Fibroblast of skin of left biceps (primary cell): Measurements from ENCODE around the gene CEP164.
A peak's percentile ranks its signal among the peaks of the same experiment; 100 is the strongest.

Experiments
- DNase-seq, 2 experiments: peaks; one replicate each; pipeline ENCODE4 v3.0.0-alpha.2; 2013; ENCODE audit warnings: low read depth in 2 of 2

Gene CEP164

GRCh38 chr11:117327567-117328374, at the start of gene CEP164:
Gene CEP164, plus strand, starts transcription at chr11:117327854. Its CDS starts 10,733 bp downstream, at chr11:117338587.
- peak; percentile 89 for DNase-seq

DNA sequence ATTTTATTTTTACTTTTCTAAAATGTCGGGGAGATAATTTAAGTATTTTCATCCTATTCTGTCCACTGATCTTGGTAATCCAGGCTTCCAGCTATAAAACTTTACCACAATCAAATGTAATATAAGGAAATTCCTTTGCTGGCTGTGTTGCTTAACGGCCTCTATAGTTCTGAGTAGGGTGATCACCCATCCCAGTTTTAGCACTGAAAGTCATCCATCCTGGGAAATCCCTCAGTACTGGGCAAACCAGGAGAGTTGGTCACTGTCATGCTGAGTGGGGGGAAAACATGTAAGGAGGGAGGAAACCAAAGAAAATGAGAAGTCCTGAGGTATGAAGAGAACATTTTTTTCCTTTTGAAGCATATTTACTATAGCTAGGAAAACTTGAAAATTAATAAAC, 49.3 kb upstream of the CEP164 start:
- no peak for DNase-seq

GRCh38 chr11:117279711-117280376, 47.8 kb upstream of the CEP164 start:
- no peak for DNase-seq

DNA sequence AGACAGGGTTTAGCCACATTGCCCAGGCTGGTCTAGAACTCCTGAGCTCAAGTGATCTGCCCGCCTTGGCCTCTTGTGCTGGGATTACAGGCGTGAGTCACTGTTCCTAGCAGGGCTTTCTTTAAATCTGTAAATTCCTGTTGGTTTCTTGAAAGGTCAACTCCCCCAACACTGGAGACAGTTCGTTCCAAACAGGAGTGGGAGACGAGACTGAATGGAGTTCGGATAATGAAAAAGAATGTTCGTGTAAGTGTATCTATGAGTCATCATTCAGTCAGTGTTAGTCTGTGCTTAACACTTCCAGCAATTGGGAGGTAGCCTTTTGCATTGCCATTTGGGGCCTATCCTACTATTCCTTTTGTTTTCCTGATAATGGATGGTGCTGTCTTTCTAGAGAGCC, 46.5 kb upstream of the CEP164 start:
- DNase-seq = peak; percentile 97

- no peak for DNase-seq
These were observed 45.8 kb upstream of the CEP164 start for GRCh38 chr11:117281869-117282268.

DNA sequence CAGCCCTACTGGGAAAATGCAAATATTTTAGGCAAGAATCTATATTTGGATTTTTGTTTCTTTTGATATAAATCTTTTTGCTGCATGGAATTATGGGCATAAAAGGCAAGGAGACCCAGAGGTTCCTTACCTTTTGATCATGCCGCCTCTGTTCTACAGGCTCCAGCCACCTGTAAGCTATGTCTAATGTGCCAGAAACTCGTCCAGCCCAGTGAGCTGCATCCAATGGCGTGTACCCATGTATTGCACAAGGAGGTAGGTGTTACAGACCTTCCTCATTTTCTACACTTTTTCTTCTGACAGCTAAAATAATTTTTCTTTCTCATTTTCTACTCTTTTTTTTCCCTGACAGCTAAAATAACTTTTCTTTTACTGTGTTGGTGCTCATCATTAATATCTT, 44.7 kb upstream of the CEP164 start:
- no peak for DNase-seq

- no peak for DNase-seq
These were observed 43.6 kb upstream of the CEP164 start for GRCh38 chr11:117284053-117284452.

DNA sequence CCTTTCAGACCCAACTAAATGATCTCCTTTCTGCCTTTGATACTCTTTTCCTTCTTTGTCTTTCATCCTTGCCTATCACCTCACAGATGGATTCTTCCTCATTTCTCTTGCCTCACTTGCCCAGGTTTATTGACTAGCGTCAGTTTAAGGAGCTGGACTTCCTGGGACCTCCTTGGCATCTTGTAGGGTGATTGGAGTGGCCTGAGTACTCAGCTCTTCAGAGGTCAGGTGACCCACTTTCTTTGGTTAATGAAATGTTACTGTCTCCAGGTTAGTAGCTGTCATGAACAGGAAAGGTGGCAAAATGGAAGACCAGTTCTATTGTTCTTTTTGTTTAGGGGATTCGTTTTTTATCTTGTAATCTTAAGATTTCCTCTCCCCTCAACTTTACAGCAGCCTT, 41.1 kb upstream of the CEP164 start:
- DNase-seq = no peak

DNA sequence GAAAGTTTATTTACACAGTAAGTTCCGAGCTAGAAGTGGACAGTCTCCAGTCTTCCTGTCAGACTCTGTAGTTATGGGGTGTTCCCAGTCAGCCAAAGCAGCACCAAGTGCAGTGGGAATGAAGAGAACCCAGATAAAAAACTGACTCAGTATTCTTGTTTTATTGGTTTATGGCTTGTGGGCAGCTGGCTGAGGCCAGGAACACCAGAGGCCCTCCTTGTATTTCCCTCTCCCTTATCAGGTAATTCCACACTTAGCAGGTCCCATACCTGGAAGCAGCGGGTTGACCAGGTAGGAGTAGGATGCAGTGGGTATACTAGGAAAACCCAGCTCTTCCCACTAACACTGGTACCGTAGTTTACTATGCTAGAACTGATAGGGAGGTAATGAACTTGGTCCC, 40.0 kb upstream of the CEP164 start:
- no peak for DNase-seq

GRCh38 chr11:117289795-117290194, 37.9 kb upstream of the CEP164 start:
- DNase-seq = no peak

GRCh38 chr11:117290809-117291396, 36.8 kb upstream of the CEP164 start, which contains the start of gene BACE1-AS:
Gene BACE1-AS, plus strand, starts transcription at chr11:117291346.
- DNase-seq = no peak

DNA sequence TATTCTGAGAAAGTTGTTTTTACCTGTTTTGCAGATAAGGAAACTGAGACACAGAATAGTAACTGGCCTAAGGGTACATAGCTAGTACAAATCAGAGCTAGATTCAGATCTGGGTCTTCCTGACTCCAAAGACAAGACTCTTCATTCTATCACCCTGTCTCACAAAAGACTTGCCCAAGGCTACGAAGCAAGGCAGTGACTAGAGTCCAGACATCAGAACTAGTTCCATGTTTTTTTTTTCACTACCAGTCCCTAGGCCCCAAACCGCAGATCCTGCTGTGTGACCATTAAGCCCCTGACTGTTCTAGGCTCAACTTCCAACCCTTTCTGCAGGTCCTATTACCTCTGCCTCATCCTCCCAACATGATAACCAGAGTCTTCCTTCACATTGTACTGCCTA, 35.0 kb upstream of the CEP164 start:
- no peak for DNase-seq

GRCh38 chr11:117295438-117296137, 32.1 kb upstream of the CEP164 start:
- DNase-seq = no peak

GRCh38 chr11:117296881-117297280, 30.8 kb upstream of the CEP164 start:
- DNase-seq = no peak

GRCh38 chr11:117298195-117298594, 29.5 kb upstream of the CEP164 start:
- no peak for DNase-seq

DNA sequence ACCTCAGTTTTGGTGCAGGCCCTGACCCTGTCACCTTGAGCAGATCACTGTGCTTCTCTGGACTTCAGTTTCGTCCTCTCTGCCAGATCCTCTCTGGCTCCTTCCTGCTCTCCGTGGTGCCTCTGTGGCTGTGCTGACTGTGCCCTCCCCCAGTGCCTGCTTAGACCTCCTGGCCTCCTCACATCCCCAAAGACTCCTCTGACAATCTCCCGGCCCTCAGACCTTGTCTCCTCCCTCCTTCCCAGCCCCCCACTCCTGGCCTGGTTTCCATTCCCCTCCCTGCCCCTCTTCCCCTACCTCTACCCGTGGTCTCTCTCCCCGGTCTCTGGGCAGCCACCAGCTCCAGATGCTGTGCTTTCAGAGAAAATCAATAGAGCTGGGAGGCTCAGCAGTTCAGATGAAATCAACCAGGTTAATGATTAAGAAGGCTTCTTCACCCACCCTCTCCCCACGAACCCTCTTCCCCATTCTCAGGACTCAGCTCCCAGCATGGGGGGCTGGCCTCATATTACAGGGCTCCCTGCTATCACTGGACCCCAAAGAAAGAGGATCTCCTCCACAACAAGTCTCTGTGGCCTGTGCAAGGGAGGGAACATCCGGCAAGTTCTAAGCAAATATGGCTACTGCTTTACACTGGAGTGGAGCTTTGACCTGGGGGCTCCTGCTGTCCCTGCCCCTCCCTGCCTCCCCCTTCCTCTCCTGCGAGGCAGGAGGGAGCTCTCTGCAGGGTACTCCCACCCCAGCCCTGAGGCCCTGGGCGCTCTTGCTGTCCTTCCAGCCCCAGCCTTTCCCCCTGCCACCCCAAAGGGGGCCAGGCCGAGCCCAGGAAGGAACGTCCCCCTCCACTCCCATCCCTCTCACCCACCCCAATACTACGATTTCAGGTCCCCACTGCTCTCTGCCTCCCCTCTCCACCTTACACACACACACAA, 28.0 kb upstream of the CEP164 start:
- DNase-seq = no peak

- no peak for DNase-seq
These were observed 27.4 kb upstream of the CEP164 start for GRCh38 chr11:117300283-117300663.

GRCh38 chr11:117300773-117301172, 26.9 kb upstream of the CEP164 start:
- no peak for DNase-seq

- no peak for DNase-seq
These were observed 25.4 kb upstream of the CEP164 start for GRCh38 chr11:117302228-117302627.

- no peak for DNase-seq
These were observed 24.6 kb upstream of the CEP164 start for GRCh38 chr11:117303101-117303500.

- DNase-seq = no peak
These were observed 23.9 kb upstream of the CEP164 start for GRCh38 chr11:117303646-117304315.
